Astrocyte of the cerebellum (primary cell): Measurements from ENCODE around the gene JAK1.
A peak's percentile ranks its signal among the peaks of the same experiment; 100 is the strongest.

Experiments
- DNase-seq: peaks from one replicate; pipeline ENCODE4 v3.0.0-alpha.2; 2011; ENCODE audit warnings: low read depth
- H3K4me3 ChIP-seq: 2 replicates; pipeline ENCODE4 v1.5.1; 2011; ENCODE audit warnings: mild to moderate bottlenecking, low read depth, low read length, moderate library complexity
- in situ Hi-C: cut with HindIII; loops from 2 replicates; pipeline ENCODE4 v1.10.0; 2017; ENCODE audit warnings: low sequenced_read_pairs
- TF ChIP-seq, protein P1 (sequence below): IDR thresholded peaks from 2 replicates; pipeline ENCODE4 v1.5.1; 2012; ENCODE audit warnings: low read length, low read depth, moderate library complexity, mild to moderate bottlenecking; ENCODE audit errors: missing control alignments

The JAK1 gene

DNA sequence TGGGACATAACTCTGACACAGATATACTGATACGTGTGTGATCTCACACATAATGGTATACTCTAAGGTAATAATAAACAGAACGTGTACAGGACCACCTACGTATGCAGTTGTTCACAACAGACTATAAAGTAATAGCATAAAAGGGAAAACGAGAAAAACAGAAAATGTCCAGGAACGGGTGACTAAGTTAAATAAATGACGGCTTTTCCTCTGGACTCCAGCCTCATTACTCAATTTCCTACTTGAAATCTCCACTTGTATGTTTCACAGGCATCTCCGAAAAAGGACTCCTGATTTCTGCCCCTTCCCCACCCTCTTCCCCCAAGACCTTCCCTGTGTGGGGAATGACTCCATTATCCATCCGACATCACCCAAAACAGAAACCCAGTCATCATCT is 95.1 kb downstream of the JAK1 start:
- TF ChIP-seq, protein P1, sequence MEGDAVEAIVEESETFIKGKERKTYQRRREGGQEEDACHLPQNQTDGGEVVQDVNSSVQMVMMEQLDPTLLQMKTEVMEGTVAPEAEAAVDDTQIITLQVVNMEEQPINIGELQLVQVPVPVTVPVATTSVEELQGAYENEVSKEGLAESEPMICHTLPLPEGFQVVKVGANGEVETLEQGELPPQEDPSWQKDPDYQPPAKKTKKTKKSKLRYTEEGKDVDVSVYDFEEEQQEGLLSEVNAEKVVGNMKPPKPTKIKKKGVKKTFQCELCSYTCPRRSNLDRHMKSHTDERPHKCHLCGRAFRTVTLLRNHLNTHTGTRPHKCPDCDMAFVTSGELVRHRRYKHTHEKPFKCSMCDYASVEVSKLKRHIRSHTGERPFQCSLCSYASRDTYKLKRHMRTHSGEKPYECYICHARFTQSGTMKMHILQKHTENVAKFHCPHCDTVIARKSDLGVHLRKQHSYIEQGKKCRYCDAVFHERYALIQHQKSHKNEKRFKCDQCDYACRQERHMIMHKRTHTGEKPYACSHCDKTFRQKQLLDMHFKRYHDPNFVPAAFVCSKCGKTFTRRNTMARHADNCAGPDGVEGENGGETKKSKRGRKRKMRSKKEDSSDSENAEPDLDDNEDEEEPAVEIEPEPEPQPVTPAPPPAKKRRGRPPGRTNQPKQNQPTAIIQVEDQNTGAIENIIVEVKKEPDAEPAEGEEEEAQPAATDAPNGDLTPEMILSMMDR = no peak
- in situ Hi-C loops = no loop called here
- no peak for DNase-seq
- H3K4me3 ChIP-seq = no peak overlapping the region

DNA sequence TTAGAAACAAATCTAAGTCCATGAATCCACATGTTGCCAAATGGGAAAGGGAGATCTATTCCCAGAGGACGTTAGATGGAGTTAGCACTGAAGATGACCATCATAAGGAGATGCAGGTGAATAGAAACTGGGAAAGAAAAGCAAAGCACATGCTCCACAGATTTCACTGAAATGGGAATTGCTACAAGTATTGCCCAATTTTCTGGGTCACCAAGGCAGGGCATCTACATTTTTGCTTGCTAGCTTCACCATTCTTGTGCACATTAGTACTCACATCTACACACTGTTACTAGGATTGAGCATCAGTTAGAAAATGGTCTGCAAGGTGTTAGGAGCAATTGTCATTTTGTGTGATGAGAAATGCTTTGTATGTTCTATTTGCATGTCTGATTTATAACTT is 99.1 kb downstream of the JAK1 start:
- DNase-seq = no peak
- TF ChIP-seq, protein P1 = no peak
- no peak overlapping the region for H3K4me3 ChIP-seq

DNA sequence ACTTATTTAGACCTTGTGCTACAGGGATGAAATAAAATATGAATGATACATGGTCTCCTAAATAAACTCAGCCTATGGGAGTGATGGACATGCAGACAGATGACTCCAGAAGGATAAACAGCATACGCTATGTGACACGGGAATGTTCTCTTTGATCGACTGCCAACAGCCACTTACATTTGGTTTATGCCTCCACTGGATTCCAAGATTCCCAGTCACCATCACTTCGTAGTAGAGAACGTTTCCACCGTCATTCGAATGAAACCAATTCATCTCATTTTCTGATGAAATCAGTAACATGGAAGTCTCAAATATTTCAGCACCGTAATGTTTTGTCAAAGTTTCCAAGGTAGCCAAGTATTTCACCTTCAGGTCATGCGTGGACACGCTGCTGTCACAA is 99.7 kb downstream of the JAK1 start:
- in situ Hi-C loops = no loop called here
- TF ChIP-seq, protein P1 = no peak
- DNase-seq = no peak
- no peak overlapping the region for H3K4me3 ChIP-seq

More for the DNA sequence above, 99.1 kb downstream of the JAK1 start:
- in situ Hi-C loops = no loop called here

DNA sequence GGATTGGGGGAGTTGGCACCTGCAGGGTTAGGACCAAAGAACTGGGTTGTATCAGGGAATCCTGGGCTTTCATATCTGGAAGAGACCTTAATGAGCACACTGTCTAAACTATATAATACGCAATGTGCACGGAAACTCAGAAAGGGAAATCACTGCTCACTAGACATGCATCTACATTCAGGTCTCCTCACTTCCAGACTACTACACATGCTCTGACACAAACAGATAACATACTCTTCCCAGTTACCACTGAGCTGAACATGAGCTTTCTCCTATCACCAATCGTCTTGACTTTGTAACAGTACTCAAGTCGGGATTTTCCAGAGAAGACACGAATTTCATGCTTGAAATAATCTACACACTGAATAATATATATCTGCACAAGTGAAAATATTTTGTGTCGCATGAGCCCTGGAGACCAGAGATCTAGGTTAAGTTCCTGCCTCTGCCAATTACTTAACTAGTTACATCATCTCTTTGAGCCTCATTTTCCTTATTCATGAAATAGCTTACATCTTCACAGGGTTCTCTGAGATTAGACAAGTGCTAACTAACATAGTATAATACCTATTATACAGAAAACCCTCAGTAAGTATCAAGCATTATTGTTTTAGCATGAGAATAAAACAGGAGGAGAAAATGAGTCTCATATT is 101.1 kb downstream of the JAK1 start:
- DNase-seq = no peak
- TF ChIP-seq, protein P1 = no peak
- no peak overlapping the region for H3K4me3 ChIP-seq
- in situ Hi-C loops = no loop called here

DNA sequence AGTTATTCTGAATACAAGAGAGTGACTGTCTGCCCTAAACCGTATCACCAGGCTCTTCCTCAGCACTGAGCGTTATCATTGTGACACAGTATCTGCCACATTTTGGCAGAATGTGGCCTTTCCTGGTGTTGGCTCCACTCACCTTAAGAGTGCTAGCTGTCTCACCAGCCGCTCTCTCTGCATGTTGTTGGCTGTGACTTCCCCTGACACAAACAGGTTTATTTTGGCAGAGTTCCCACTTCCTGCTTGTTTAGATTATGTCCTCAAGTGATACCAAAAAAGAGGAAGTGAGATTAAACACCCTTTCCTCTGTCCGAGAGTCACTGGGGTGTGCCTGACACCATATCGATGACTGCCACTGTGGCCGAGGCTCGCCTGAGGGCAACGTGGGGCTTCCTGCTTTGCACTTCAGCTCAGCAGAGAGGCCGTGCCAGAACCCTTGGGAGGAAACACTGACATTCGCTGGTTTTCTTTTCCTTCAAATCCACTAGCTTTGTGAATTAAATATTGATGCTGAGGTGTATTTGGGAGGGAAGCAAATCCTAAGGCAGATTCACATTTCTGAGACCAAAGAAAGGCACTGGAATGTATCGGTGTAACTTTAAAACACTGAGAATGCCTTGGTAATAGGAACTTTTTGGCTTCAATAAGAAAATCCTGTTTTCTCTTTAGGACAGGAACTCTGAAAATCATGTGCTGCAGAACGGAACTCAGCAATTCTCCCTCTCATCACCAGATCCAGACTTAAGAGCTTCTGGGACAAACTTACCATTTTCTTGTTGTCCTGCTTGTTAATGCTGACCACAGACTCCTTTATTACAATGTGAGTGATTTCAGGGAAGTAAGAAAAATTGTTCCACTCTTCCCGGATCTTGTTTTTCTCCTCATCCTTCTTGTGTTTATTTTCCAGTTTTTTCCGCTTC is 102.1 kb downstream of the JAK1 start:
- no peak overlapping the region for H3K4me3 ChIP-seq
- in situ Hi-C loops = no loop called here
- TF ChIP-seq, protein P1 = no peak
- DNase-seq = no peak

DNA sequence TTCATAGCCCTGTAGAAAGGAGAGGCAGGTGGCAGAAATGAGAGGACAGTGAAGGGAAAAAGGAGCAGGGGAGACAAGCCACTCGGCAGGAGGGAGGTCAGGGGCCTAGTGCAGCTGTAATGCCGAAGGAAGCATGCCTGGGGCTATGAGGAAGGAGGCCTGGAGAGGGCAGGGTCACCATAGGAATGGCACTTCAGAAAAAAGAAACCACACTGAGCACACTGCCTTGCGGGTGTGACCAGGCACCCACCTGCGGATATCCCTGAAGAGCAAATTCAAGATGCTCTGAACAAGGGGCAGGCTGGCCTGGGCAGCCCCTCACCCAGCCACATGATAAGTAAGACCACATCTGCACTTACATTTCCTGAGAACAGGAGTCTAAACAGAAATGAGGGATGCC is 104.7 kb downstream of the JAK1 start:
- in situ Hi-C loops = no loop called here
- no peak for DNase-seq
- TF ChIP-seq, protein P1 = peak; percentile 31
- H3K4me3 ChIP-seq = no peak overlapping the region
